ENCODE measurements around the gene PTPRN2. TPM values are rescaled to one million over a fixed set of nuclear protein-coding genes. Genes with fewer than 3 reads are reported as not detected.

Gene PTPRN2
- total and polyA plus RNA-seq, 2 of the 13 experiments (the other 11 are each of a cell fraction or from before 2014, with no cell fraction given) = 2.5 to 24.2 TPM

DNA sequence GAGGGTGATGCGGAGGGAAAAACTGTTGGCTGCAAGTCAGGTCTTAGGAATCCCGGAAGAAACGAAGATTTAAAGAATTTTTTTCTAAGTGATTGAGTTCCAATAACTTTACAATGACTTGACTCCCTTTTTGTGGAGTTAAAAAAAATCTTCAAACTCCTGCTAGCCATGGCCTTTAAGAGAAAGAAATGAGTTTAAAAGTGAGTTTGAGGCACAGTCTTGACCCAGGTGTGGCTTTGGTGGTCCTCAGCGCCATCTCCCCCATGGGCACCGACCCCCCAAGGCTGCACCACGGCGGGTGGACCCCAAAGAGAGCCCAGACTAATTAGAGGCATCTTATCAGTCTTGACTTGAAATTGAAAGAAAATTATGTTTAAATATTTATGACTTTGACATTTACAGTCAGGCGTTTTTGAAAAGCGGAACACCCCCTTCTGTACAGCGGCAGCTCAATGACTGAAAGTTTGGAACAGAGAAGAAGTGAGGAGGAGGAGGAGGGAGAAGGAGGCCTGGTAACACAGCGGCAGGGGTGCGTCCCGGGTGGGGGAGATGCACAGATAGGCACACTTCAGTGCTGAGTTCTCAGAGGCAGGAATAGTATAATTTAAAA, 901.2 kb downstream of the PTPRN2 start (continued):
- TF ChIP-seq, protein P1, sequence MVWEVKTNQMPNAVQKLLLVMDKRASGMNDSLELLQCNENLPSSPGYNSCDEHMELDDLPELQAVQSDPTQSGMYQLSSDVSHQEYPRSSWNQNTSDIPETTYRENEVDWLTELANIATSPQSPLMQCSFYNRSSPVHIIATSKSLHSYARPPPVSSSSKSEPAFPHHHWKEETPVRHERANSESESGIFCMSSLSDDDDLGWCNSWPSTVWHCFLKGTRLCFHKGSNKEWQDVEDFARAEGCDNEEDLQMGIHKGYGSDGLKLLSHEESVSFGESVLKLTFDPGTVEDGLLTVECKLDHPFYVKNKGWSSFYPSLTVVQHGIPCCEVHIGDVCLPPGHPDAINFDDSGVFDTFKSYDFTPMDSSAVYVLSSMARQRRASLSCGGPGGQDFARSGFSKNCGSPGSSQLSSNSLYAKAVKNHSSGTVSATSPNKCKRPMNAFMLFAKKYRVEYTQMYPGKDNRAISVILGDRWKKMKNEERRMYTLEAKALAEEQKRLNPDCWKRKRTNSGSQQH (CRISPR knock-in tag; IDR thresholded peaks at IDR 0.05; ENCODE audit: low read depth) = no peak
- TF ChIP-seq PCBP1 (IDR thresholded peaks at IDR 0.05; ENCODE audit: borderline replicate concordance, low read depth, low read length) (no peak), MED8 (CRISPR knock-in tag; IDR thresholded peaks at IDR 0.05; ENCODE audit: insufficient replicate concordance) (no peak), ZNF740 (CRISPR knock-in tag; IDR thresholded peaks at IDR 0.05) (no peak), EED (CRISPR knock-in tag; IDR thresholded peaks at IDR 0.05) (no peak), HMG20B (CRISPR knock-in tag; conservative IDR thresholded peaks at IDR 0.05) (no peak), ATF7 (IDR thresholded peaks at IDR 0.05) (no peak), ATF7 (CRISPR knock-in tag; IDR thresholded peaks at IDR 0.05) (no peak), KDM1A (CRISPR knock-in tag; IDR thresholded peaks at IDR 0.05) (no peak), ZNF296 (CRISPR knock-in tag; conservative IDR thresholded peaks at IDR 0.05) (no peak), NFE2L2 (IDR thresholded peaks at IDR 0.05; ENCODE audit: low read length) (no peak)
- TF ChIP-seq, protein P2, sequence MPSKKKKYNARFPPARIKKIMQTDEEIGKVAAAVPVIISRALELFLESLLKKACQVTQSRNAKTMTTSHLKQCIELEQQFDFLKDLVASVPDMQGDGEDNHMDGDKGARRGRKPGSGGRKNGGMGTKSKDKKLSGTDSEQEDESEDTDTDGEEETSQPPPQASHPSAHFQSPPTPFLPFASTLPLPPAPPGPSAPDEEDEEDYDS (CRISPR knock-in tag; IDR thresholded peaks at IDR 0.05) = no peak
- TF ChIP-seq, protein P3, sequence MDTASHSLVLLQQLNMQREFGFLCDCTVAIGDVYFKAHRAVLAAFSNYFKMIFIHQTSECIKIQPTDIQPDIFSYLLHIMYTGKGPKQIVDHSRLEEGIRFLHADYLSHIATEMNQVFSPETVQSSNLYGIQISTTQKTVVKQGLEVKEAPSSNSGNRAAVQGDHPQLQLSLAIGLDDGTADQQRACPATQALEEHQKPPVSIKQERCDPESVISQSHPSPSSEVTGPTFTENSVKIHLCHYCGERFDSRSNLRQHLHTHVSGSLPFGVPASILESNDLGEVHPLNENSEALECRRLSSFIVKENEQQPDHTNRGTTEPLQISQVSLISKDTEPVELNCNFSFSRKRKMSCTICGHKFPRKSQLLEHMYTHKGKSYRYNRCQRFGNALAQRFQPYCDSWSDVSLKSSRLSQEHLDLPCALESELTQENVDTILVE (CRISPR knock-in tag; IDR thresholded peaks at IDR 0.05) = no peak
